ENCODE results near the gene TENM4. TPM values are rescaled to one million over a fixed set of nuclear protein-coding genes. Genes with fewer than 3 reads are reported as not detected.

TENM4 gene
- total RNA-seq, 1 experiment from 2014 or later, result 0.39 TPM

DNA sequence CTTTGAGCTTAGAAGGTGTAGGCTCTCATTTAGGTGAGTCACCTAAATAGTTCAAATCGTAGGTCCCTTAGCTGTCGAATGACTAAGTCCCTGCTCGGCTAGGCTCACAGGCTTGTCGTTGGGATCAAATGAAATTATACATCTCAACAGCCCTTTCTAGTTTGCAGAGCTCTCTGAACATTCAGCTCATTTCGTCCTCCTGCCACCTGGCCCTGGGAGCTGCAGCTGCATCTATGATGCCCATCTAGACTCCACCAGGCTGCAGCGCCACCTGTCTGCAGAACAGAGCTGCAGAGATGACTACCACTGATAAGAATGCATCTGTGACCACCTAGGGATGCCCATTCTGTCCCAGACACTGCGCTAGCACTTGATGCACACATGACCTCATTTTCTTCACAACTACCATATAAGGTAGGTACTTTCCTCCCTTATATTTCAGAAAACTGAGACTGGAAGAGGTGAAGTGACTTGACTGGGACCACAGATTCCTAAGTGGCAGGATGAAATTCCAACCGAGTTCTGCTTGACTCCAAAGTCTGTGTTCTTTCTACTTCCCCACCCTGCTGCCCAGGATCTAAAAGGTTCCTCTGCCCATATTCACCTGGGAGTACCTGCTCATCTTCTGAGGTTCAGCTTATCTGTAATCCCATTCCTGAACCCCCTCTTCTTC, 725.1 kb downstream of the TENM4 start:
- H3K27ac ChIP-seq (ENCODE audit: low read length), result no peak overlapping the region
- no peaks in the 10 kb centered on the region for H3K36me3 ChIP-seq (ENCODE audit: control insufficient read depth, insufficient read depth, low read length)
- no peak for TF ChIP-seq POLR2AphosphoS5 (IDR thresholded peaks at IDR 0.05; ENCODE audit: low read depth, low read length)
- TF ChIP-seq, protein P1, sequence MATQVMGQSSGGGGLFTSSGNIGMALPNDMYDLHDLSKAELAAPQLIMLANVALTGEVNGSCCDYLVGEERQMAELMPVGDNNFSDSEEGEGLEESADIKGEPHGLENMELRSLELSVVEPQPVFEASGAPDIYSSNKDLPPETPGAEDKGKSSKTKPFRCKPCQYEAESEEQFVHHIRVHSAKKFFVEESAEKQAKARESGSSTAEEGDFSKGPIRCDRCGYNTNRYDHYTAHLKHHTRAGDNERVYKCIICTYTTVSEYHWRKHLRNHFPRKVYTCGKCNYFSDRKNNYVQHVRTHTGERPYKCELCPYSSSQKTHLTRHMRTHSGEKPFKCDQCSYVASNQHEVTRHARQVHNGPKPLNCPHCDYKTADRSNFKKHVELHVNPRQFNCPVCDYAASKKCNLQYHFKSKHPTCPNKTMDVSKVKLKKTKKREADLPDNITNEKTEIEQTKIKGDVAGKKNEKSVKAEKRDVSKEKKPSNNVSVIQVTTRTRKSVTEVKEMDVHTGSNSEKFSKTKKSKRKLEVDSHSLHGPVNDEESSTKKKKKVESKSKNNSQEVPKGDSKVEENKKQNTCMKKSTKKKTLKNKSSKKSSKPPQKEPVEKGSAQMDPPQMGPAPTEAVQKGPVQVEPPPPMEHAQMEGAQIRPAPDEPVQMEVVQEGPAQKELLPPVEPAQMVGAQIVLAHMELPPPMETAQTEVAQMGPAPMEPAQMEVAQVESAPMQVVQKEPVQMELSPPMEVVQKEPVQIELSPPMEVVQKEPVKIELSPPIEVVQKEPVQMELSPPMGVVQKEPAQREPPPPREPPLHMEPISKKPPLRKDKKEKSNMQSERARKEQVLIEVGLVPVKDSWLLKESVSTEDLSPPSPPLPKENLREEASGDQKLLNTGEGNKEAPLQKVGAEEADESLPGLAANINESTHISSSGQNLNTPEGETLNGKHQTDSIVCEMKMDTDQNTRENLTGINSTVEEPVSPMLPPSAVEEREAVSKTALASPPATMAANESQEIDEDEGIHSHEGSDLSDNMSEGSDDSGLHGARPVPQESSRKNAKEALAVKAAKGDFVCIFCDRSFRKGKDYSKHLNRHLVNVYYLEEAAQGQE (IDR thresholded peaks at IDR 0.05; ENCODE audit: insufficient read depth in 1 of 2, low read depth in 2 of 2, low read length in 1 of 2), result no peak
- TF ChIP-seq, protein P2, sequence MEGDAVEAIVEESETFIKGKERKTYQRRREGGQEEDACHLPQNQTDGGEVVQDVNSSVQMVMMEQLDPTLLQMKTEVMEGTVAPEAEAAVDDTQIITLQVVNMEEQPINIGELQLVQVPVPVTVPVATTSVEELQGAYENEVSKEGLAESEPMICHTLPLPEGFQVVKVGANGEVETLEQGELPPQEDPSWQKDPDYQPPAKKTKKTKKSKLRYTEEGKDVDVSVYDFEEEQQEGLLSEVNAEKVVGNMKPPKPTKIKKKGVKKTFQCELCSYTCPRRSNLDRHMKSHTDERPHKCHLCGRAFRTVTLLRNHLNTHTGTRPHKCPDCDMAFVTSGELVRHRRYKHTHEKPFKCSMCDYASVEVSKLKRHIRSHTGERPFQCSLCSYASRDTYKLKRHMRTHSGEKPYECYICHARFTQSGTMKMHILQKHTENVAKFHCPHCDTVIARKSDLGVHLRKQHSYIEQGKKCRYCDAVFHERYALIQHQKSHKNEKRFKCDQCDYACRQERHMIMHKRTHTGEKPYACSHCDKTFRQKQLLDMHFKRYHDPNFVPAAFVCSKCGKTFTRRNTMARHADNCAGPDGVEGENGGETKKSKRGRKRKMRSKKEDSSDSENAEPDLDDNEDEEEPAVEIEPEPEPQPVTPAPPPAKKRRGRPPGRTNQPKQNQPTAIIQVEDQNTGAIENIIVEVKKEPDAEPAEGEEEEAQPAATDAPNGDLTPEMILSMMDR (IDR thresholded peaks at IDR 0.05), result peak; percentile 83
- no peak for TF ChIP-seq SIN3A (IDR thresholded peaks at IDR 0.05; ENCODE audit: borderline replicate concordance, insufficient read depth, low read depth, low read length)
- in situ Hi-C loops (cut with HindIII; ENCODE audit: low pct_unique_long_range_greater_than_20kb, low sequenced_read_pairs), result no loop called here
- no peaks in the 10 kb centered on the region for H3K27me3 ChIP-seq (ENCODE audit: control insufficient read depth, insufficient read depth, low read length)
- CTCF ChIA-PET, result interaction anchor here (1.5 to 1.6 kb wide), 2 partner anchors 68 to 70 kb away, joined by 4 to 12 read pairs; no protein-coding TSS in a partner anchor
- POLR2A ChIA-PET, result no interaction called here
- no peaks in the 10 kb centered on the region for H3K9me3 ChIP-seq (ENCODE audit: control insufficient read depth, insufficient read depth, low read depth, low read length)
- intact Hi-C loops (cut with micrococcal nuclease; ENCODE audit: unreplicated experiment), result loop anchor here (2.0 kb wide), 1 partner anchor 71 kb away; no protein-coding TSS in a partner anchor
- peak; percentile 83 for ATAC-seq
- no peak overlapping the region for H3K4me3 ChIP-seq (ENCODE audit: low read depth in 2 of 2, low read length in 2 of 2)
- BruUV-seq (replicated peaks), result no TSS peak
- peaks cover 3% of the 10 kb centered on the region; the same call in 1 of the 2 replicates for H3K4me1 ChIP-seq (ENCODE audit: control insufficient read depth, insufficient read depth, low read length)
- DNase-seq (ENCODE audit: low read depth, low spot score), result peak; percentile 78

DNA sequence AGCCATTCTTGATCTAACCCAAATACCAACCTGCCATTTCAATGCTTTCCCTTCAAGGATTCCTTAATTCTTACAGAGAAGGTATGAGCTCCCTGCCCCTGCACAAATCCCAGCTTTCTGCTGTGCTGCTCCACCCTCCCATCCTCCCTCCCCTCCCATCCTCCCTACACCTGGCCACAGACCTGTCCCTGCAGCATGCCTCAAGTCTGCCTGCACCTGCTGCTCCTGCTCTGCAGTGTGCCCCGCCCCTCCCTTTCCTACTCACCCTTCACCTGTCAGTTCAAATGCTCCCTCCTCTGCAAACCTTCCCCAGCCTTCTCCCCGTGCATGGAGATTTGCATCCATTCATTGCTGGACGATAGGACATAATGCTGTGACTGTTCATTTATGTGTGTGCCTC, 726.3 kb downstream of the TENM4 start:
- BruUV-seq (replicated peaks), result no TSS peak
- intact Hi-C loops (cut with micrococcal nuclease; ENCODE audit: unreplicated experiment), result loop anchor here (2.0 kb wide), 1 partner anchor 70 kb away; no protein-coding TSS in a partner anchor
- POLR2A ChIA-PET, result no interaction called here
- H3K36me3 ChIP-seq (ENCODE audit: control insufficient read depth, insufficient read depth, low read length), result no peaks in the 10 kb centered on the region
- H3K27me3 ChIP-seq (ENCODE audit: control insufficient read depth, insufficient read depth, low read length), result no peaks in the 10 kb centered on the region
- in situ Hi-C loops (cut with HindIII; ENCODE audit: low pct_unique_long_range_greater_than_20kb, low sequenced_read_pairs), result no loop called here
- CTCF ChIA-PET, result no interaction called here
- no peak overlapping the region for H3K4me3 ChIP-seq (ENCODE audit: low read depth in 2 of 2, low read length in 2 of 2)
- H3K27ac ChIP-seq (ENCODE audit: low read length), result no peak overlapping the region
- no peaks in the 10 kb centered on the region for H3K9me3 ChIP-seq (ENCODE audit: control insufficient read depth, insufficient read depth, low read depth, low read length)
- no peak for TF ChIP-seq TCF7L2 (IDR thresholded peaks at IDR 0.05; ENCODE audit: low read depth, low read length)
- no peak for TF ChIP-seq SIN3A (IDR thresholded peaks at IDR 0.05; ENCODE audit: borderline replicate concordance, insufficient read depth, low read depth, low read length)
- TF ChIP-seq, protein P1 (IDR thresholded peaks at IDR 0.05; ENCODE audit: insufficient read depth in 1 of 2, low read depth in 2 of 2, low read length in 1 of 2), result no peak
- TF ChIP-seq, protein P2 (IDR thresholded peaks at IDR 0.05), result no peak
- no peak for TF ChIP-seq POLR2AphosphoS5 (IDR thresholded peaks at IDR 0.05; ENCODE audit: low read depth, low read length)
- H3K4me1 ChIP-seq (ENCODE audit: control insufficient read depth, insufficient read depth, low read length), result peaks cover 3% of the 10 kb centered on the region; the same call in 1 of the 2 replicates
- DNase-seq (ENCODE audit: low read depth, low spot score) (no peak), ATAC-seq (no peak)
